Measurements from ENCODE around the gene CRELD2. TPM values are rescaled to one million over a fixed set of nuclear protein-coding genes. Genes with fewer than 3 reads are reported as not detected.

Gene CRELD2
- total and polyA plus RNA-seq, 2 of the 13 experiments (the other 11 are each of a cell fraction or from before 2014, with no cell fraction given), result 17.2 to 44.7 TPM

GRCh38 chr22:49951986-49952896 lies 33.8 kb downstream of the CRELD2 start (continued):
- no peak for TF ChIP-seq NAIF1 (CRISPR knock-in tag; IDR thresholded peaks at IDR 0.05; ENCODE audit: borderline replicate concordance)
- no peak for TF ChIP-seq U2AF2 (IDR thresholded peaks at IDR 0.05; ENCODE audit: low read depth, low read length)
- TF ChIP-seq HIVEP1 (CRISPR knock-in tag; IDR thresholded peaks at IDR 0.05), result peak; percentile 82; the same call in 1 of the 2 replicates
- TF ChIP-seq NONO (IDR thresholded peaks at IDR 0.05), result no peak
- 0 out of 2 replicates have a peak, but pooled peaks have one; percentile 39 for TF ChIP-seq NONO (CRISPR knock-in tag; conservative IDR thresholded peaks at IDR 0.05)
- no peak for TF ChIP-seq NKX3-1 (CRISPR knock-in tag; IDR thresholded peaks at IDR 0.05)
- peak in 1 of 2 experiments; percentile 45; a peak in 1 of 4 replicates for TF ChIP-seq NR2F1 (CRISPR knock-in tag; IDR thresholded peaks at IDR 0.05)
- TF ChIP-seq FOXO4 (CRISPR knock-in tag; conservative IDR thresholded peaks at IDR 0.05), result no peak
- no peak; the same call in 1 of the 2 replicates for TF ChIP-seq JUNB (CRISPR knock-in tag; IDR thresholded peaks at IDR 0.05; ENCODE audit: borderline replicate concordance)
- TF ChIP-seq, protein P1, sequence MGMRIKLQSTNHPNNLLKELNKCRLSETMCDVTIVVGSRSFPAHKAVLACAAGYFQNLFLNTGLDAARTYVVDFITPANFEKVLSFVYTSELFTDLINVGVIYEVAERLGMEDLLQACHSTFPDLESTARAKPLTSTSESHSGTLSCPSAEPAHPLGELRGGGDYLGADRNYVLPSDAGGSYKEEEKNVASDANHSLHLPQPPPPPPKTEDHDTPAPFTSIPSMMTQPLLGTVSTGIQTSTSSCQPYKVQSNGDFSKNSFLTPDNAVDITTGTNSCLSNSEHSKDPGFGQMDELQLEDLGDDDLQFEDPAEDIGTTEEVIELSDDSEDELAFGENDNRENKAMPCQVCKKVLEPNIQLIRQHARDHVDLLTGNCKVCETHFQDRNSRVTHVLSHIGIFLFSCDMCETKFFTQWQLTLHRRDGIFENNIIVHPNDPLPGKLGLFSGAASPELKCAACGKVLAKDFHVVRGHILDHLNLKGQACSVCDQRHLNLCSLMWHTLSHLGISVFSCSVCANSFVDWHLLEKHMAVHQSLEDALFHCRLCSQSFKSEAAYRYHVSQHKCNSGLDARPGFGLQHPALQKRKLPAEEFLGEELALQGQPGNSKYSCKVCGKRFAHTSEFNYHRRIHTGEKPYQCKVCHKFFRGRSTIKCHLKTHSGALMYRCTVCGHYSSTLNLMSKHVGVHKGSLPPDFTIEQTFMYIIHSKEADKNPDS (CRISPR knock-in tag; IDR thresholded peaks at IDR 0.05), result 0 out of 2 replicates have a peak, but pooled peaks have one; percentile 44
- no peak for TF ChIP-seq ZBTB26 (CRISPR knock-in tag; IDR thresholded peaks at IDR 0.05; ENCODE audit: borderline replicate concordance)
- TF ChIP-seq ZBTB43 (CRISPR knock-in tag; conservative IDR thresholded peaks at IDR 0.05), result peak; percentile 94
- TF ChIP-seq ZNF709 (CRISPR knock-in tag; IDR thresholded peaks at IDR 0.05), result no peak
- TF ChIP-seq, protein P2, sequence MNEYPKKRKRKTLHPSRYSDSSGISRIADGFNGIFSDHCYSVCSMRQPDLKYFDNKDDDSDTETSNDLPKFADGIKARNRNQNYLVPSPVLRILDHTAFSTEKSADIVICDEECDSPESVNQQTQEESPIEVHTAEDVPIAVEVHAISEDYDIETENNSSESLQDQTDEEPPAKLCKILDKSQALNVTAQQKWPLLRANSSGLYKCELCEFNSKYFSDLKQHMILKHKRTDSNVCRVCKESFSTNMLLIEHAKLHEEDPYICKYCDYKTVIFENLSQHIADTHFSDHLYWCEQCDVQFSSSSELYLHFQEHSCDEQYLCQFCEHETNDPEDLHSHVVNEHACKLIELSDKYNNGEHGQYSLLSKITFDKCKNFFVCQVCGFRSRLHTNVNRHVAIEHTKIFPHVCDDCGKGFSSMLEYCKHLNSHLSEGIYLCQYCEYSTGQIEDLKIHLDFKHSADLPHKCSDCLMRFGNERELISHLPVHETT (CRISPR knock-in tag; conservative IDR thresholded peaks at IDR 0.05), result no peak
- TF ChIP-seq MLXIP (CRISPR knock-in tag; IDR thresholded peaks at IDR 0.05; ENCODE audit: borderline replicate concordance), result peak; percentile 76; the same call in 1 of the 2 replicates
- no peak for TF ChIP-seq IKZF1 (IDR thresholded peaks at IDR 0.05)
- peak; percentile 64; the same call in 1 of the 2 replicates for TF ChIP-seq HMG20A (CRISPR knock-in tag; IDR thresholded peaks at IDR 0.05; ENCODE audit: borderline replicate concordance)

Measured in HepG2 (cell line).